ENCODE data around the gene PYGO2.
A peak's percentile ranks its signal among the peaks of the same experiment; 100 is the strongest.

GRCh38 chr1:154956544-154956941 is 5.0 kb downstream of the PYGO2 start:
- TF ChIP-seq CTCF (IDR thresholded peaks at IDR 0.05) (no peak), POLR2A (IDR thresholded peaks at IDR 0.05) (peak; percentile 5), POLR2AphosphoS5 (IDR thresholded peaks at IDR 0.05) (no peak)

Measured in prostate gland (tissue), 2 donors.